Measurements from ENCODE around the gene CLINT1. TPM values are rescaled to one million over a fixed set of nuclear protein-coding genes. Genes with fewer than 3 reads are reported as not detected.
A peak's percentile ranks its signal among the peaks of the same experiment; 100 is the strongest.
"Not testable (repeated sequence)": the region's sequence is repeated elsewhere in the genome, so short reads cannot be mapped to it uniquely, and the experiment has no call there.

CLINT1 gene
- total RNA-seq, 2 donors from 2014 or later = 42.1 to 60.7 TPM

GRCh38 chr5:157874861-157875260 lies 15.9 kb upstream of the CLINT1 start:
- peak; percentile 42 for ATAC-seq (replicated peaks)
- Mint-ChIP-seq H3K4me1 (peaks cover 14% of the 10 kb centered on the region), H3K9me3 (no peaks in the 10 kb centered on the region), H3K27ac (no peak overlapping the region), H3K4me3 (no peak overlapping the region), H3K27me3 (no peaks in the 10 kb centered on the region), H3K36me3 (ENCODE audit: low read depth) (no peaks in the 10 kb centered on the region)

- H3K9me3 Mint-ChIP-seq = no peaks in the 10 kb centered on the region
- peaks cover 14% of the 10 kb centered on the region for H3K4me1 Mint-ChIP-seq
- H3K4me3 Mint-ChIP-seq = peak overlapping the region; percentile 34
- peak overlapping the region; percentile 75 for H3K27ac Mint-ChIP-seq
- H3K27me3 Mint-ChIP-seq = no peaks in the 10 kb centered on the region
- ATAC-seq (replicated peaks) = peak; percentile 61
- H3K36me3 Mint-ChIP-seq (ENCODE audit: low read depth) = no peaks in the 10 kb centered on the region
Measured at GRCh38 chr5:157870837-157871834, 12.2 kb upstream of the CLINT1 start.

- H3K4me1 Mint-ChIP-seq = peaks cover 14% of the 10 kb centered on the region
- no peak overlapping the region for H3K4me3 Mint-ChIP-seq
- H3K9me3 Mint-ChIP-seq = no peaks in the 10 kb centered on the region
- H3K27me3 Mint-ChIP-seq = no peaks in the 10 kb centered on the region
- no peaks in the 10 kb centered on the region for H3K36me3 Mint-ChIP-seq (ENCODE audit: low read depth)
- no peak overlapping the region for H3K27ac Mint-ChIP-seq
- ATAC-seq (replicated peaks) = no peak
Measured at GRCh38 chr5:157867751-157868387, 8.9 kb upstream of the CLINT1 start.

- Mint-ChIP-seq H3K4me3 (no peak overlapping the region), H3K27me3 (no peaks in the 10 kb centered on the region), H3K4me1 (peaks cover 18% of the 10 kb centered on the region), H3K9me3 (no peaks in the 10 kb centered on the region), H3K36me3 (ENCODE audit: low read depth) (no peaks in the 10 kb centered on the region), H3K27ac (no peak overlapping the region)
- ATAC-seq (replicated peaks) = no peak
Measured at GRCh38 chr5:157866536-157866935, 7.6 kb upstream of the CLINT1 start.

- Mint-ChIP-seq H3K27ac (no peak overlapping the region), H3K36me3 (ENCODE audit: low read depth) (no peaks in the 10 kb centered on the region), H3K27me3 (no peaks in the 10 kb centered on the region), H3K9me3 (no peaks in the 10 kb centered on the region), H3K4me3 (no peak overlapping the region), H3K4me1 (peaks cover 18% of the 10 kb centered on the region)
- no peak for ATAC-seq (replicated peaks)
Measured at GRCh38 chr5:157865781-157866180, 6.8 kb upstream of the CLINT1 start.

- Mint-ChIP-seq H3K9me3 (no peaks in the 10 kb centered on the region), H3K36me3 (ENCODE audit: low read depth) (no peaks in the 10 kb centered on the region), H3K27ac (no peak overlapping the region), H3K27me3 (no peaks in the 10 kb centered on the region), H3K4me1 (peaks cover 28% of the 10 kb centered on the region), H3K4me3 (no peak overlapping the region)
- ATAC-seq (replicated peaks) = no peak
Measured at GRCh38 chr5:157864067-157864466, 5.1 kb upstream of the CLINT1 start.

GRCh38 chr5:157862183-157862851 lies 3.4 kb upstream of the CLINT1 start:
- Mint-ChIP-seq H3K4me1 (peaks cover 28% of the 10 kb centered on the region), H3K27ac (peak overlapping the region; percentile 24), H3K9me3 (no peaks in the 10 kb centered on the region), H3K27me3 (no peaks in the 10 kb centered on the region), H3K36me3 (ENCODE audit: low read depth) (peaks cover 10% of the 10 kb centered on the region), H3K4me3 (peak overlapping the region; percentile 6)
- no peak for ATAC-seq (replicated peaks)

GRCh38 chr5:157860898-157861890 lies 2.2 kb upstream of the CLINT1 start:
- H3K27me3 Mint-ChIP-seq = no peaks in the 10 kb centered on the region
- peak overlapping the region; percentile 71 for H3K27ac Mint-ChIP-seq
- H3K9me3 Mint-ChIP-seq = no peaks in the 10 kb centered on the region
- ATAC-seq (replicated peaks) = peak; percentile 51
- H3K4me1 Mint-ChIP-seq = peaks cover 36% of the 10 kb centered on the region
- peaks cover 20% of the 10 kb centered on the region for H3K36me3 Mint-ChIP-seq (ENCODE audit: low read depth)
- H3K4me3 Mint-ChIP-seq = peak overlapping the region; percentile 81

- peaks cover 46% of the 10 kb centered on the region for H3K4me1 Mint-ChIP-seq
- H3K4me3 Mint-ChIP-seq = peak overlapping the region; percentile 81
- H3K27me3 Mint-ChIP-seq = no peaks in the 10 kb centered on the region
- peaks cover 38% of the 10 kb centered on the region for H3K36me3 Mint-ChIP-seq (ENCODE audit: low read depth)
- no peaks in the 10 kb centered on the region for H3K9me3 Mint-ChIP-seq
- ATAC-seq (replicated peaks) = no peak
- H3K27ac Mint-ChIP-seq = peak overlapping the region; percentile 90
Measured at GRCh38 chr5:157859227-157859575, 256 bp upstream of the CLINT1 start.

GRCh38 chr5:157857816-157858526 lies 974 bp downstream of the CLINT1 start:
- H3K27me3 Mint-ChIP-seq = no peaks in the 10 kb centered on the region
- H3K9me3 Mint-ChIP-seq = no peaks in the 10 kb centered on the region
- H3K36me3 Mint-ChIP-seq (ENCODE audit: low read depth) = peaks cover 50% of the 10 kb centered on the region
- H3K4me3 Mint-ChIP-seq = peak overlapping the region; percentile 81
- H3K4me1 Mint-ChIP-seq = peaks cover 52% of the 10 kb centered on the region
- peak overlapping the region; percentile 90 for H3K27ac Mint-ChIP-seq
- peak; percentile 75 for ATAC-seq (replicated peaks)

GRCh38 chr5:157855404-157855994 lies 3.4 kb downstream of the CLINT1 start:
- peaks cover 36% of the 10 kb centered on the region for H3K4me1 Mint-ChIP-seq
- H3K27ac Mint-ChIP-seq = peak overlapping the region; percentile 75
- ATAC-seq (replicated peaks) = no peak

GRCh38 chr5:157853365-157853764 lies 5.6 kb downstream of the CLINT1 start:
- H3K4me3 Mint-ChIP-seq, H3K27me3 Mint-ChIP-seq, H3K27ac Mint-ChIP-seq: not testable (repeated sequence)

More at GRCh38 chr5:157855404-157855994, 3.4 kb downstream of the CLINT1 start:
- Mint-ChIP-seq H3K36me3 (ENCODE audit: low read depth) (peaks cover 57% of the 10 kb centered on the region), H3K27me3 (no peaks in the 10 kb centered on the region), H3K9me3 (no peaks in the 10 kb centered on the region), H3K4me3 (peak overlapping the region; percentile 32)

More at GRCh38 chr5:157853365-157853764, 5.6 kb downstream of the CLINT1 start:
- not testable (repeated sequence) for ATAC-seq (replicated peaks); H3K9me3 Mint-ChIP-seq
- Mint-ChIP-seq H3K36me3 (ENCODE audit: low read depth) (peaks cover 61% of the 10 kb centered on the region), H3K4me1 (peaks cover 25% of the 10 kb centered on the region)
